NB4 (cell line): ENCODE results near the gene GSTO1.

Experiments
- POLR2A ChIP-seq: IDR thresholded peaks from 2 replicates; pipeline ENCODE4 v1.6.1; 2011; ENCODE audit warnings: mild to moderate bottlenecking; ENCODE audit not compliant: insufficient read length; ENCODE audit errors: extremely low read depth
- TF ChIP-seq, protein P1 (sequence below): IDR thresholded peaks from one replicate; pipeline ENCODE4 v1.5.1; 2012; ENCODE audit warnings: low read depth, low read length
- TF ChIP-seq, protein P2 (sequence below): IDR thresholded peaks from 2 replicates; pipeline ENCODE4 v1.6.1; 2011; ENCODE audit warnings: low read depth, low read length

DNA sequence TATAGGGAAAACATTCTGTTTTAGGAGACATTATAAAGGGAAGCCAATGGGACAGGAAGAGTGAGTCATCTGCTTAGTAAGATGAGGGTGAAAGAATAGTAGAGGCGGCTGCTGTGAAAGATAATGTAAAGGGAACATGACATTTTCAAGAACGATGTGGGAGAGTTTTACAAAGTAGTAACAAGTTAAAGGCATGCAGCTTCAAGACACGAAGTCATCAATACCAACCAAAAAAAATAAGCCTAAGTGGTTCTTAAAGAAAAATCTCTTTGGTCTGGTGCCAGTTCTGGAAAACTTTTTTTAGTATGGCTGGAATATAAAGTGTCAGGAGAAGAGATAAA lies 6.1 kb downstream of the GSTO1 start:
- TF ChIP-seq, protein P1, sequence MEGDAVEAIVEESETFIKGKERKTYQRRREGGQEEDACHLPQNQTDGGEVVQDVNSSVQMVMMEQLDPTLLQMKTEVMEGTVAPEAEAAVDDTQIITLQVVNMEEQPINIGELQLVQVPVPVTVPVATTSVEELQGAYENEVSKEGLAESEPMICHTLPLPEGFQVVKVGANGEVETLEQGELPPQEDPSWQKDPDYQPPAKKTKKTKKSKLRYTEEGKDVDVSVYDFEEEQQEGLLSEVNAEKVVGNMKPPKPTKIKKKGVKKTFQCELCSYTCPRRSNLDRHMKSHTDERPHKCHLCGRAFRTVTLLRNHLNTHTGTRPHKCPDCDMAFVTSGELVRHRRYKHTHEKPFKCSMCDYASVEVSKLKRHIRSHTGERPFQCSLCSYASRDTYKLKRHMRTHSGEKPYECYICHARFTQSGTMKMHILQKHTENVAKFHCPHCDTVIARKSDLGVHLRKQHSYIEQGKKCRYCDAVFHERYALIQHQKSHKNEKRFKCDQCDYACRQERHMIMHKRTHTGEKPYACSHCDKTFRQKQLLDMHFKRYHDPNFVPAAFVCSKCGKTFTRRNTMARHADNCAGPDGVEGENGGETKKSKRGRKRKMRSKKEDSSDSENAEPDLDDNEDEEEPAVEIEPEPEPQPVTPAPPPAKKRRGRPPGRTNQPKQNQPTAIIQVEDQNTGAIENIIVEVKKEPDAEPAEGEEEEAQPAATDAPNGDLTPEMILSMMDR: no peak
- no peak for TF ChIP-seq POLR2A
- TF ChIP-seq, protein P2, sequence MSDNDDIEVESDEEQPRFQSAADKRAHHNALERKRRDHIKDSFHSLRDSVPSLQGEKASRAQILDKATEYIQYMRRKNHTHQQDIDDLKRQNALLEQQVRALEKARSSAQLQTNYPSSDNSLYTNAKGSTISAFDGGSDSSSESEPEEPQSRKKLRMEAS: no peak
